Ovary (tissue), 9 donors: Measurements from ENCODE around the gene CCDC57. TPM values are rescaled to one million over a fixed set of nuclear protein-coding genes. Genes with fewer than 3 reads are reported as not detected.

Experiments used
- DNase-seq, 5 donors: peaks; one replicate each; pipeline ENCODE4 v3.0.0-alpha.2; 2019 to 2020
- H3K27ac ChIP-seq, 2 donors: fragments of 200-600 bp; one replicate each; pipeline versions ENCODE4 v1.5.1 to v1.8.0; 2019 to 2022
- H3K27me3 ChIP-seq: fragments of 200-600 bp; one replicate; pipeline ENCODE4 v1.8.0; 2022
- H3K36me3 ChIP-seq: fragments of 200-600 bp; sonication (generic); one replicate; pipeline ENCODE4 v1.5.1; 2019
- H3K4me1 ChIP-seq: one replicate; pipeline ENCODE4 v1.8.1; 2013; ENCODE audit warnings: mild to moderate bottlenecking, moderate library complexity; ENCODE audit not compliant: insufficient read depth
- H3K4me3 ChIP-seq: fragments of 200-600 bp; sonication (generic); one replicate; pipeline ENCODE4 v1.5.1; 2017
- H3K9me3 ChIP-seq, 2 donors: fragments of 200-600 bp in 1 of 2; sonication (generic) in 1 of 2; one replicate each; pipeline versions ENCODE4 v1.5.1 to v1.8.1; 2013 to 2019; ENCODE audit warnings: mild to moderate bottlenecking in 1 of 2, moderate library complexity in 1 of 2
- CTCF ChIP-seq, 3 donors: fragments of 450-650 bp in 2 of 3; fragments of 200-600 bp in 1 of 3; IDR thresholded peaks; one replicate each; pipeline versions ENCODE4 v1.5.1 to v1.8.0; 2016 to 2022; ENCODE audit warnings: antibody characterized with exemption in 3 of 3, mild to moderate bottlenecking in 1 of 3
- EP300 ChIP-seq: sonication (generic); formaldehyde crosslinking; IDR thresholded peaks from one replicate; pipeline ENCODE4 v1.6.1; 2017; ENCODE audit warnings: antibody characterized with exemption
- POLR2A ChIP-seq: fragments of 450-650 bp; IDR thresholded peaks from one replicate; pipeline ENCODE4 v1.6.1; 2017; ENCODE audit warnings: antibody characterized with exemption, mild to moderate bottlenecking, moderate library complexity
- WGBS, 3 donors: extraction: QIAGEN DNeasy Blood & Tissue Kit in 1 of 3; methylation state at CpG; one replicate each; pipeline versions ENCODE4 v1.1.5 to v1.1.7; 2013 to 2017; 5-methylcytosine and 5-hydroxymethylcytosine counted together
- intact Hi-C, 4 donors: fragments of 100-400 bp; cut with DNase I; formaldehyde crosslinking; loops; one replicate each; pipeline versions ENCODE4 v1.11.0 to v1.15.1; 2022 to 2023
- polyA plus RNA-seq, 2 donors: library from polyadenylated mRNA; stranded (reverse); fragments of 200-250 nt in 1 of 2; fragments of 350-450 nt in 1 of 2; fragmentation: Illumina TruSeq in 1 of 2; extraction: RNeasy Lipid Tissue Mini Kit (QIAGEN cat#74804) in 1 of 2; gene quantifications; one replicate each; pipeline ENCODE4 v1.2.3, GENCODE V29; 2013 to 2014
- total RNA-seq, 7 donors: library from RNA; depleted of rRNA in 2 of 7; stranded (reverse); fragments of >200 nt in 2 of 7; fragmentation: NEBNext Ultra II Directional in 3 of 7; extraction: Animal tissue kit (Norgen Biotek cat#: 25700) in 3 of 7; gene quantifications; one replicate each; pipeline versions ENCODE4 v1.1.0 to v1.2.4, GENCODE V29; 2016 to 2023
- donor health status: DM: no; HTN: no; CAD: no; lungs with moderate emphysema.
- donor health status: DM: no; HTN: no; CAD: no.
- donor health status: Bipolar disorder and iron deficiency.
- donor health status: DM: yes; HTN: yes; CAD: no.
- donor health status: DM: no; HTN: no; CAD: no.
- donor health status: DM: yes; HTN: yes; CAD: no.

The CCDC57 gene
- total and polyA plus RNA-seq, 9 donors, result 7.7 to 65.0 (median 40.3) TPM

DNA sequence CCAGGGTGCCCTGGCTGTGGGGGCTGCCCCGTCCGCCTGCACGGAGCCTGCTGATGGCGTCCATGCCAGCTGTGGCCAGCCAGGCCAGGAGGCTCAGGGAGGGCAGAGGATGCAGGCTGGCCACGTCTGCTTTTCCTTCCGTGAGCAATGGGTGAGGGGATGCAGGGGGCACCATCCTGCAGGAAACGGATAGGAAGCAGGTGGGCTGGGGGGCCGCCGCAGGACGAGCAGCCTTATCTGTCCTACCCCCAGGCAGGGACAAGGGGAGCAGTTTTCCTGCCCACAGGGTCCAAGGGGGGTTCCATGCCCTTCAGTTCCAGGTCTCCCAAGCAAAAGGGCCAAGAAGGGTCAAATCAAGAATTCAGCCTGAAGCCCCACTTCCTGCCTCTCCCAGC, 153.8 kb downstream of the CCDC57 start:
- Histone ChIP-seq H3K27me3 (no peaks in the 10 kb centered on the region), H3K36me3 (no peaks in the 10 kb centered on the region), H3K4me3 (no peak overlapping the region), H3K9me3 (no peaks in the 10 kb centered on the region), H3K4me1 (no peaks in the 10 kb centered on the region), H3K27ac (no peak overlapping the region)
- TF ChIP-seq CTCF (IDR thresholded peaks at IDR 0.05), result no peak
- no peak for TF ChIP-seq POLR2A
- no peak for TF ChIP-seq EP300
- WGBS, 3 donors, result 76 to 83% (median 76%) methylated on average over 10 of the region's 10 CpGs
- intact Hi-C loops, result loop anchor here in 1 of 4 donors (10.0 kb wide), 1 partner anchor 64 kb away; no protein-coding TSS in a partner anchor
- DNase-seq, result peak in 1 of 5 donors; percentile 9

DNA sequence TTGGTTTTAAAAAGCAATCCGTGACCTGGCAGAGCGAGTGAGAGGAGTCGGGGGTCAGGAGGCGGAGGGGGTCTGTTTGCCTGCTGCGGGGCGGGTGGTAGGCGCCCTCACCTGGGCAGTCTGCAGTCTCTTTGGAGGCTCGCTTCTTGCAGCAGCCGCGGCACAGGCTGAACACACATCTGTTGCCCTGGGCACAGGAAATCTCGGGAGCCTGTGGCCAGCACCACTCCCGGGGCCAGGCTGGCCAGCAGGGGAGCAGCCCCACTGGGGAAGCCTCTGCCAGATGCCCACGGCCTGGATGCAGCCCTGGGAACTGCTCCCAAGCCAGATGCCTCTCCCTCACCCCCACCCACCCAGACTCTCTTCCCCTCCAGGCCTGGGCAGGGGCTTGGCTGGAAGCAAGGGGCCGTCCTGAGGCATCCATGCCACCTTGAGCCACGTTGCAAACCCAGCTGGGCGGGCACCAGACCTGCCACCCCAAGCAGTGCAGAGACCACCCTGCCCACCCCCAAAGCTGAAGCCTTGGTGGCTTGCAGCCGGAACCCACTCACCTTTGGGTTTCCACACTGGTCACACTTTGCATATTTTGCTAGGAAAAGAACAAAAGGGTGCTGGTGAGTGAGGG, 154.3 kb downstream of the CCDC57 start:
- peak in 2 of 5 donors; percentile 8 to 14 for DNase-seq
- Histone ChIP-seq H3K27ac (no peak overlapping the region), H3K27me3 (no peaks in the 10 kb centered on the region), H3K4me1 (no peaks in the 10 kb centered on the region), H3K4me3 (no peak overlapping the region), H3K9me3 (no peaks in the 10 kb centered on the region), H3K36me3 (no peaks in the 10 kb centered on the region)
- intact Hi-C loops, result loop anchor here in 1 of 4 donors (10.0 kb wide), 1 partner anchor 64 kb away; no protein-coding TSS in a partner anchor
- no peak for TF ChIP-seq POLR2A
- TF ChIP-seq EP300, result no peak
- TF ChIP-seq CTCF (IDR thresholded peaks at IDR 0.05), result no peak
- WGBS, 3 donors, result 65 to 72% (median 69%) methylated on average over 17 of the region's 17 CpGs

- 75 to 81% (median 78%) methylated on average over 28 to 29 of the region's 29 CpGs for WGBS, 3 donors
- H3K4me1 ChIP-seq, result no peaks in the 10 kb centered on the region
- no peak overlapping the region for H3K4me3 ChIP-seq
- H3K27ac ChIP-seq, result no peak overlapping the region
- intact Hi-C loops, result loop anchor here in 1 of 4 donors (10.0 kb wide), 1 partner anchor 62 kb away; no protein-coding TSS in a partner anchor
- peak in 3 of 5 donors; percentile 10 to 34 (median 17) for DNase-seq
- H3K27me3 ChIP-seq, result no peaks in the 10 kb centered on the region
- H3K9me3 ChIP-seq, result no peaks in the 10 kb centered on the region
- TF ChIP-seq EP300 (no peak), CTCF (IDR thresholded peaks at IDR 0.05) (no peak), POLR2A (no peak)
- H3K36me3 ChIP-seq, result no peaks in the 10 kb centered on the region
Measured at GRCh38 chr17:82056729-82057621, 155.7 kb downstream of the CCDC57 start.

DNA sequence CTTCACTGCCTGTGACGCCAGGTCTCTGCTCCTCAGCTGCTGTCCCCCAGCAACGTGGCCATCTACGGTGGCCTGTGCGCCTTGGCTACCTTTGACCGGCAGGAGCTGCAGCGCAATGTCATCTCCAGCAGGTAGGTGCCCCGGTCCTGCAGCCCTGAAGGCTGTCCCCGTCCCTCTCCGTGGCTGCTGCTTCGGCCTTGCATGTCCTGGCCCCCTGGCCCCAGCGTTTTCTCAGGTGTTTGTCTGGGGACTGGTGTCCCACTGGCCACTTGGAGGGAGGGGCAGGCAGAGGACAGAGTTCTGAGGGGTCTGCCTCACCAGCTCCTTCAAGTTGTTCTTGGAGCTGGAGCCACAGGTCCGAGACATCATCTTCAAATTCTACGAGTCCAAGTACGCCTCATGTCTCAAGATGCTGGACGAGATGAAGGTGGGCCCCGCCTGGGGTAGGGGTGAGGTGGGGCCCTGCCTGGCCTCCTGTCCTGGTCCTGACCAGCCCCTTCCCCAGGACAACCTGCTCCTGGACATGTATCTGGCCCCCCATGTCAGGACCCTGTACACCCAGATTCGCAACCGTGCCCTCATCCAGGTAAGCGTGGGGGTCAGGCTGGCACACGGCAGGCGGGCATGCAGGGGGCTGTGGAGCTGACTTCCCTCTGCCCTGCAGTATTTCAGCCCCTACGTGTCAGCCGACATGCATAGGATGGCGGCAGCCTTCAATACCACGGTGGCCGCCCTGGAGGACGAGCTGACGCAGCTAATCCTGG, 156.5 kb downstream of the CCDC57 start:
- no peaks in the 10 kb centered on the region for H3K27me3 ChIP-seq
- peak in 1 of 5 donors; percentile 17 for DNase-seq
- no peak overlapping the region for H3K4me3 ChIP-seq
- no peaks in the 10 kb centered on the region for H3K36me3 ChIP-seq
- TF ChIP-seq CTCF (IDR thresholded peaks at IDR 0.05) (no peak), EP300 (no peak), POLR2A (no peak)
- no peak overlapping the region for H3K27ac ChIP-seq
- no peaks in the 10 kb centered on the region for H3K4me1 ChIP-seq
- 83 to 89% (median 86%) methylated on average over 28 of the region's 28 CpGs for WGBS, 3 donors
- intact Hi-C loops, result loop anchor here in 1 of 4 donors (10.0 kb wide), 1 partner anchor 61 kb away; no protein-coding TSS in a partner anchor
- H3K9me3 ChIP-seq, result no peaks in the 10 kb centered on the region
